ENCODE data around the gene HSPA12A. TPM values are rescaled to one million over a fixed set of nuclear protein-coding genes. Genes with fewer than 3 reads are reported as not detected.

HSPA12A gene
- total RNA-seq, 1 donor from 2014 or later, result 0.46 TPM

- Mint-ChIP-seq H3K4me1 (ENCODE audit: low read depth) (peaks cover 1% of the 10 kb centered on the region), H3K4me3 (ENCODE audit: low read depth) (no peak overlapping the region), H3K27ac (no peak overlapping the region), H3K36me3 (ENCODE audit: low read depth) (no peaks in the 10 kb centered on the region), H3K27me3 (ENCODE audit: low read depth) (peaks cover 3% of the 10 kb centered on the region), H3K9me3 (no peaks in the 10 kb centered on the region)
- no peak for DNase-seq (ENCODE audit: low spot score)
- intact Hi-C loops (cut with micrococcal nuclease), result no loop called here
These were observed 36.8 kb upstream of the HSPA12A start for GRCh38 chr10:116779076-116779687.

- no peak for DNase-seq (ENCODE audit: low spot score)
- intact Hi-C loops (cut with micrococcal nuclease), result no loop called here
- no peak overlapping the region for H3K27ac Mint-ChIP-seq
- no peaks in the 10 kb centered on the region for H3K4me1 Mint-ChIP-seq (ENCODE audit: low read depth)
- no peaks in the 10 kb centered on the region for H3K36me3 Mint-ChIP-seq (ENCODE audit: low read depth)
- H3K27me3 Mint-ChIP-seq (ENCODE audit: low read depth), result peaks cover 3% of the 10 kb centered on the region
- H3K4me3 Mint-ChIP-seq (ENCODE audit: low read depth), result no peak overlapping the region
- no peaks in the 10 kb centered on the region for H3K9me3 Mint-ChIP-seq
These were observed 34.6 kb upstream of the HSPA12A start for GRCh38 chr10:116777006-116777405.

DNA sequence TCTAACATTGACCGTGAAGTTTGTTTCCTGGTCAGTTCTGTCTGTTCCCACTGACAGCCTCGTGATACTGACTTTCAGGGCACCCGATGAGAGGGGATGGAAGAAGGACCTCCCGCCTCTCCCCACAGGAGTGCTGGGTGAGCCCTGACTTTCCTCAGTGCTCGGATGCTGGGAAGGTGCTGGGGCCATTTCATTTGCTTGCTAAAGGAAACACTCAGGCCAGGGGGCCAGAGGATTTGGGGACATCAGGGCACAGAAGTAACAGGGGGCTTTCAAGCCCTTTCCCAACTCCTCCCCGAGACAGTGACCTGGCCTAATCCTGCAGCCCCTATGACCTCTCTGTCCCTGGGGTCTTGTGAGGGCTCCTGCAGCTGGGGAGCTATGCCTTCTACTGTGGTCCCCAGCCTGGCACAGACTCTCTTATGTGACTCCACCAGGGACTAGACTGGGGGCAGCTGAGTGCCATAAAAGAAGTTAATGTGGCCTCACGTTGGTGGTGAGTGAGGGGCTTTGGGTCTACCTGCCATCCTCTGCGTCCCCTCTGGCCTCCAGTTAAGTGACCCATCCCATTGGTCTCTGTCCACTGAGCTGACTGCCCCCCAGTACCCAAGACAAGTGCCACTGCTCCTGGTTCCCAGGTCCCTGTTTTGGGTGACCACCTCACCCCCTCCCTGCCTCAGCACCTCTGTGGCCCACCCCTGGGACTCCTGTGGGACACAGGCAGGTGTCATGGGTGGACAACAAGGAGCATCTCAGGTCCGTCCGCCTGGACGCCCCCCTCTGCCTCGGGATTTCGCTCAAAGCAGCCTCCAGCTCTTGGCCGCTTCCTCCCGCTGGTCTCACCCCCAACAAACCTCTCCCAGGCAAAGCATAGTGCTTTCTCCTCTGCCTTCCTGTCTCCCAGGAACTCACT is 33.4 kb upstream of the HSPA12A start:
- H3K4me3 Mint-ChIP-seq (ENCODE audit: low read depth), result no peak overlapping the region
- H3K4me1 Mint-ChIP-seq (ENCODE audit: low read depth), result no peaks in the 10 kb centered on the region
- intact Hi-C loops (cut with micrococcal nuclease), result no loop called here
- H3K36me3 Mint-ChIP-seq (ENCODE audit: low read depth), result no peaks in the 10 kb centered on the region
- DNase-seq (ENCODE audit: low spot score), result no peak
- H3K9me3 Mint-ChIP-seq, result no peaks in the 10 kb centered on the region
- no peaks in the 10 kb centered on the region for H3K27me3 Mint-ChIP-seq (ENCODE audit: low read depth)
- no peak overlapping the region for H3K27ac Mint-ChIP-seq

GRCh38 chr10:116774728-116775151 is 32.4 kb upstream of the HSPA12A start:
- H3K27me3 Mint-ChIP-seq (ENCODE audit: low read depth), result no peaks in the 10 kb centered on the region

DNA sequence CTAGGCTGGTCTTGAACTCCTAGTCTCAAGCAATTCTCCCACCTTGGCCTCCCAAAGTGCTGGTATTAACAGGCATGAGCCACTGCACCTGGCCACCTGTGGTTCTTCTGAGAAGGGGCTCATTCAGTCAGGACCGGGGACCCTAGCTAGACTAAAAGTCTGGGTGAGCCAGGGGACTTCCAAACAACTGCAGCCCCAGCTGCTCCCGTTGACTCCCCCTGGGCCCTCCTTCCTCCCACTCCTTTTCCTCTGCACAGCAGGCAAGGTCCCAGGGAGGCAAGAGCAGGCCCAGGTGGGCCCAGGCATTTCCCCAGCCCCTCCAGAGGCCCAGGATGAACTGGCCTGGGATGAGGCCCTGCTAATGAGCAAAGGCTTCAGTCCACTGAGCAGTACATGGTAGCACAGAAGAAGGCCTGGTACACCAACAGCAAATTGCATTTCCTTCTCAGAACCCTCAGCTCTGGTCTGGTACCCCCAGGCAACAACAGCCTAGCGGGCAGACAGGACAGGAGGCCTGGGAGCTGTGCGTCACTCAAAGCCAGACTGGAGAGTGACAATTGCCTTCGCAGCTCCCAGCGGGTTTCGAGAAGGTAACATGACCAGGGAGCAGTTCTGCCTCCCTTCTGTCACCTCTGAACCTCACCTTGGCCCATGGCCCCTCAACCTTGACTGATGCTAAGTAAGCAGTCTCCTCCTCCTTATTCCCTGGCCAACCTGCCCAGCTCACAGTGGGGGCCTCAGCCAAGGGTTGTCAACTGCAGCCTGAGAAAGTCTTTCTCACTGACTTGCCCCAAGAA is 30.7 kb upstream of the HSPA12A start:
- intact Hi-C loops (cut with micrococcal nuclease), result no loop called here
- Mint-ChIP-seq H3K4me3 (ENCODE audit: low read depth) (no peak overlapping the region), H3K9me3 (no peaks in the 10 kb centered on the region), H3K4me1 (ENCODE audit: low read depth) (no peaks in the 10 kb centered on the region), H3K27me3 (ENCODE audit: low read depth) (peaks cover under 1% of the 10 kb centered on the region), H3K36me3 (ENCODE audit: low read depth) (no peaks in the 10 kb centered on the region), H3K27ac (no peak overlapping the region)
- DNase-seq (ENCODE audit: low spot score), result no peak

More at GRCh38 chr10:116774728-116775151, 32.4 kb upstream of the HSPA12A start:
- Mint-ChIP-seq H3K4me1 (ENCODE audit: low read depth) (no peaks in the 10 kb centered on the region), H3K27ac (no peak overlapping the region), H3K9me3 (no peaks in the 10 kb centered on the region), H3K4me3 (ENCODE audit: low read depth) (no peak overlapping the region), H3K36me3 (ENCODE audit: low read depth) (no peaks in the 10 kb centered on the region)
- intact Hi-C loops (cut with micrococcal nuclease), result no loop called here
- DNase-seq (ENCODE audit: low spot score), result no peak

DNA sequence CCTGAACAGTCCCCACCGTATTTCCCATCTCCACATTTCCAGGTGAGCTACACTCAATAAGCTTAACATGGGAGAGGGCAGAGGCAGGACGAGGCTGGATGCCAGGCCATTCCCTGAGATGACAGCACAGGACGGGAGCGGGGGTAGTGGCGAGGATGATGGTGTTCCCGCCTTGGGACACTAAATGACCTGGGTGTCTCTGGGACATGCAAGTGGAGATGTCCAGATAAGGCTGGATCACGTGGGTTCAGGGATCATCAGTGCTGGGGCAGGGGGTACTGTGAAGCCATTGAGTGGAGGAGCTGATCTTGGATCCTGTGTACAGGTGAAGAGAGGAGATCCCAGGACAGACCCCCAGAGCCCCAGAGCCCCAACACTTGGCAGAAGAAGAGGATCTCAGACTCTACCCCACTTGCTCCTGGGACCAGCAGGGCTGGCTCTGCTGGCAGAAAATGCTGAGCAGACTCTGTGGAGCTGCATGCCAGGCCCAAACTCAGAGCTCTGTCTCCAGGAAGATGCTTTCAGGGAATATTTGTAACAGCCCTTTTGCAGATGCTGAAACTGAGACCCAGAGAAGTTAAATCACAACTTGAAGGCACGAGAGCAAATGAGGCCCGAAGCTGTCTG is 29.7 kb upstream of the HSPA12A start:
- Mint-ChIP-seq H3K27me3 (ENCODE audit: low read depth) (peaks cover 3% of the 10 kb centered on the region), H3K27ac (no peak overlapping the region), H3K36me3 (ENCODE audit: low read depth) (no peaks in the 10 kb centered on the region), H3K9me3 (no peaks in the 10 kb centered on the region), H3K4me3 (ENCODE audit: low read depth) (no peak overlapping the region), H3K4me1 (ENCODE audit: low read depth) (no peaks in the 10 kb centered on the region)
- DNase-seq (ENCODE audit: low spot score), result no peak
- intact Hi-C loops (cut with micrococcal nuclease), result no loop called here

- intact Hi-C loops (cut with micrococcal nuclease), result no loop called here
- no peak overlapping the region for H3K4me3 Mint-ChIP-seq (ENCODE audit: low read depth)
- H3K4me1 Mint-ChIP-seq (ENCODE audit: low read depth), result no peaks in the 10 kb centered on the region
- peaks cover 3% of the 10 kb centered on the region for H3K27me3 Mint-ChIP-seq (ENCODE audit: low read depth)
- no peaks in the 10 kb centered on the region for H3K36me3 Mint-ChIP-seq (ENCODE audit: low read depth)
- no peak for DNase-seq (ENCODE audit: low spot score)
- H3K9me3 Mint-ChIP-seq, result no peaks in the 10 kb centered on the region
- no peak overlapping the region for H3K27ac Mint-ChIP-seq
These were observed 29.0 kb upstream of the HSPA12A start for GRCh38 chr10:116771101-116771958.

- H3K4me3 Mint-ChIP-seq (ENCODE audit: low read depth), result no peak overlapping the region
- H3K27ac Mint-ChIP-seq, result no peak overlapping the region
- no peaks in the 10 kb centered on the region for H3K36me3 Mint-ChIP-seq (ENCODE audit: low read depth)
- DNase-seq (ENCODE audit: low spot score), result no peak
- H3K9me3 Mint-ChIP-seq, result no peaks in the 10 kb centered on the region
- intact Hi-C loops (cut with micrococcal nuclease), result no loop called here
- H3K27me3 Mint-ChIP-seq (ENCODE audit: low read depth), result peaks cover 7% of the 10 kb centered on the region
- no peaks in the 10 kb centered on the region for H3K4me1 Mint-ChIP-seq (ENCODE audit: low read depth)
These were observed 27.9 kb upstream of the HSPA12A start for GRCh38 chr10:116770281-116770680.

DNA sequence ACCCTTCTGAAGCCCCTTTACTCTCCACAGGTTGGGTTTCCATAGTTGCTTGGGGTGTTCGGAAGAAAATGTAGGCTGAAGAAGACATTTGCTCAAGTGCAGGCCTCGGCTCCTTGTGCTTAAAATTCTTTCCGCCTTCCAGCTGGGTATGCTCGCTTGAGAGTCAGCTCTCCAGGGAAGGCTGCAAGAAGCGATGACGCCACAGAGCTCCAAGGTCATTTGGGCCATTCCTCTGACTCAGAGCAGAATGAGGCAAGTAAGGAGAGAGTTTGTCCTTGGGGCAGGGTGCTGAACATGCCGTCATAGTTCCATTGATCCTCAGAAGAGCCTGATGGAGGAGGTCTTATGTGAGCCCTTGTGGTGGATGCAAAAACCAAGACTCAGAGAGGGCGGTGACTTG is 27.4 kb upstream of the HSPA12A start:
- intact Hi-C loops (cut with micrococcal nuclease), result no loop called here
- no peak overlapping the region for H3K4me3 Mint-ChIP-seq (ENCODE audit: low read depth)

GRCh38 chr10:116769368-116769767 is 27.0 kb upstream of the HSPA12A start:
- no peak for DNase-seq (ENCODE audit: low spot score)
- Mint-ChIP-seq H3K4me1 (ENCODE audit: low read depth) (no peaks in the 10 kb centered on the region), H3K4me3 (ENCODE audit: low read depth) (no peak overlapping the region), H3K36me3 (ENCODE audit: low read depth) (no peaks in the 10 kb centered on the region), H3K27me3 (ENCODE audit: low read depth) (peaks cover 7% of the 10 kb centered on the region), H3K9me3 (no peaks in the 10 kb centered on the region), H3K27ac (no peak overlapping the region)
- intact Hi-C loops (cut with micrococcal nuclease), result no loop called here

More for the DNA sequence above, 27.4 kb upstream of the HSPA12A start:
- Mint-ChIP-seq H3K4me1 (ENCODE audit: low read depth) (no peaks in the 10 kb centered on the region), H3K36me3 (ENCODE audit: low read depth) (no peaks in the 10 kb centered on the region), H3K27ac (no peak overlapping the region), H3K27me3 (ENCODE audit: low read depth) (peaks cover 7% of the 10 kb centered on the region), H3K9me3 (no peaks in the 10 kb centered on the region)
- no peak for DNase-seq (ENCODE audit: low spot score)

- Mint-ChIP-seq H3K4me3 (ENCODE audit: low read depth) (no peak overlapping the region), H3K27ac (no peak overlapping the region), H3K36me3 (ENCODE audit: low read depth) (no peaks in the 10 kb centered on the region)
These were observed 26.4 kb upstream of the HSPA12A start for GRCh38 chr10:116768786-116769185.

More at GRCh38 chr10:116768786-116769185, 26.4 kb upstream of the HSPA12A start:
- no peak for DNase-seq (ENCODE audit: low spot score)
- Mint-ChIP-seq H3K27me3 (ENCODE audit: low read depth) (peaks cover 7% of the 10 kb centered on the region), H3K9me3 (no peaks in the 10 kb centered on the region), H3K4me1 (ENCODE audit: low read depth) (no peaks in the 10 kb centered on the region)
- intact Hi-C loops (cut with micrococcal nuclease), result no loop called here
